Measurements from ENCODE around the gene ABCB1. TPM values are rescaled to one million over a fixed set of nuclear protein-coding genes. Genes with fewer than 3 reads are reported as not detected.

The ABCB1 gene
- total and polyA plus RNA-seq, 2 of the 13 experiments (the other 11 are each of a cell fraction or from before 2014, with no cell fraction given) = 42.8 to 52.6 TPM

- TF ChIP-seq TCF7 (IDR thresholded peaks at IDR 0.05; ENCODE audit: low read depth) (peak; percentile 38; the same call in 1 of the 2 replicates), ZFP90 (CRISPR knock-in tag; IDR thresholded peaks at IDR 0.05; ENCODE audit: borderline replicate concordance) (no peak), PHF21A (CRISPR knock-in tag; IDR thresholded peaks at IDR 0.05) (0 out of 2 replicates have a peak, but pooled peaks have one; percentile 13), KMT2A (CRISPR knock-in tag; IDR thresholded peaks at IDR 0.05) (peak; percentile 76; the same call in 1 of the 2 replicates), FOXP4 (CRISPR knock-in tag; IDR thresholded peaks at IDR 0.05) (peak; percentile 83), JUN (CRISPR knock-in tag; IDR thresholded peaks at IDR 0.05) (no peak), ZNF512 (CRISPR knock-in tag; IDR thresholded peaks at IDR 0.05) (no peak), NCOA5 (CRISPR knock-in tag; IDR thresholded peaks at IDR 0.05) (no peak), ZNF407 (CRISPR knock-in tag; IDR thresholded peaks at IDR 0.05; ENCODE audit: not compliant biosample characterization) (no peak), ZNF572 (CRISPR knock-in tag; IDR thresholded peaks at IDR 0.05) (no peak), MIER3 (CRISPR knock-in tag; IDR thresholded peaks at IDR 0.05; ENCODE audit: borderline replicate concordance) (peak; percentile 63; the same call in 1 of the 2 replicates), ZNF264 (CRISPR knock-in tag; IDR thresholded peaks at IDR 0.05) (no peak), ZFP1 (CRISPR knock-in tag; IDR thresholded peaks at IDR 0.05) (peak; percentile 32; the same call in 1 of the 2 replicates), JDP2 (CRISPR knock-in tag; IDR thresholded peaks at IDR 0.05; ENCODE audit: borderline replicate concordance) (no peak), NR1H2 (CRISPR knock-in tag; IDR thresholded peaks at IDR 0.05; ENCODE audit: borderline replicate concordance, low read depth) (no peak), MXI1 (IDR thresholded peaks at IDR 0.05; ENCODE audit: borderline replicate concordance, low read depth, low read length) (peak; percentile 75; the same call in 1 of the 3 replicates)
- TF ChIP-seq, protein P1, sequence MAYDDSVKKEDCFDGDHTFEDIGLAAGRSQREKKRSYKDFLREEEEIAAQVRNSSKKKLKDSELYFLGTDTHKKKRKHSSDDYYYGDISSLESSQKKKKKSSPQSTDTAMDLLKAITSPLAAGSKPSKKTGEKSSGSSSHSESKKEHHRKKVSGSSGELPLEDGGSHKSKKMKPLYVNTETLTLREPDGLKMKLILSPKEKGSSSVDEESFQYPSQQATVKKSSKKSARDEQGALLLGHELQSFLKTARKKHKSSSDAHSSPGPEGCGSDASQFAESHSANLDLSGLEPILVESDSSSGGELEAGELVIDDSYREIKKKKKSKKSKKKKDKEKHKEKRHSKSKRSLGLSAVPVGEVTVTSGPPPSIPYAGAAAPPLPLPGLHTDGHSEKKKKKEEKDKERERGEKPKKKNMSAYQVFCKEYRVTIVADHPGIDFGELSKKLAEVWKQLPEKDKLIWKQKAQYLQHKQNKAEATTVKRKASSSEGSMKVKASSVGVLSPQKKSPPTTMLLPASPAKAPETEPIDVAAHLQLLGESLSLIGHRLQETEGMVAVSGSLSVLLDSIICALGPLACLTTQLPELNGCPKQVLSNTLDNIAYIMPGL (CRISPR knock-in tag; IDR thresholded peaks at IDR 0.05; ENCODE audit: borderline replicate concordance in 1 of 2, low read depth in 1 of 2) = peak in 1 of 2 experiments; percentile 54; a peak in 2 of 4 replicates
Measured at GRCh38 chr7:87599336-87599735, 1.3 kb downstream of the ABCB1 start (continued).
